OCI-LY1 (cell line): ENCODE data around the gene KRTAP5-3.

ENCODE experiments used
- H2AFZ ChIP-seq: fragments of 200-600 bp; sonication (generic), shearing (Covaris generic); 2 replicates; pipeline ENCODE4 v1.6.0; 2014; ENCODE audit warnings: antibody characterized with exemption, mild to moderate bottlenecking, low read length
- H3F3A ChIP-seq: fragments of 200-600 bp; sonication (generic), shearing (Covaris generic); 2 replicates; pipeline ENCODE4 v1.6.0; 2014; ENCODE audit warnings: mild to moderate bottlenecking, antibody characterized with exemption, low read length, moderate library complexity; ENCODE audit not compliant: insufficient read depth
- H3K27ac ChIP-seq: fragments of 200-600 bp; sonication (generic); 2 replicates; pipeline ENCODE4 v1.5.1; 2014; ENCODE audit warnings: low read length, mixed run types, mild to moderate bottlenecking, low read depth; ENCODE audit not compliant: poor library complexity, severe bottlenecking
- H3K27me3 ChIP-seq: fragments of 200-600 bp; sonication (generic); 2 replicates; pipeline ENCODE4 v1.6.0; 2014; ENCODE audit warnings: antibody characterized with exemption, mild to moderate bottlenecking, low read length, moderate library complexity; ENCODE audit not compliant: insufficient read depth
- H3K36me3 ChIP-seq: fragments of 200-600 bp; sonication (generic); 2 replicates; pipeline ENCODE4 v1.6.1; 2014; ENCODE audit warnings: mild to moderate bottlenecking, antibody characterized with exemption, low read length, moderate library complexity, mixed read lengths; ENCODE audit not compliant: insufficient read depth
- H3K4me1 ChIP-seq: fragments of 200-600 bp; sonication (generic); 2 replicates; pipeline ENCODE4 v1.5.1; 2014; ENCODE audit warnings: mild to moderate bottlenecking, low read length, moderate library complexity; ENCODE audit not compliant: insufficient read depth, severe bottlenecking
- H3K4me2 ChIP-seq: fragments of 200-600 bp; sonication (generic), shearing (Covaris generic); 2 replicates; pipeline ENCODE4 v1.6.1; 2014; ENCODE audit warnings: low read length
- H3K4me3 ChIP-seq: fragments of 200-600 bp; sonication (generic); 2 replicates; pipeline ENCODE4 v1.5.1; 2014; ENCODE audit warnings: low read length, low read depth, mild to moderate bottlenecking, mixed read lengths; ENCODE audit not compliant: poor library complexity, severe bottlenecking
- H3K79me2 ChIP-seq: fragments of 200-600 bp; shearing (Covaris generic); 2 replicates; pipeline ENCODE4 v1.6.1; 2016; ENCODE audit warnings: mixed run types, low read length, mixed read lengths; ENCODE audit not compliant: insufficient read depth
- H3K9ac ChIP-seq: fragments of 200-600 bp; sonication (generic), shearing (Covaris generic); 2 replicates; pipeline ENCODE4 v1.6.1; 2014; ENCODE audit warnings: mild to moderate bottlenecking, low read length, mixed read lengths
- H3K9me2 ChIP-seq: fragments of 200-600 bp; sonication (generic), shearing (Covaris generic); 2 replicates; pipeline ENCODE4 v1.6.1; 2014; ENCODE audit warnings: low read depth, mild to moderate bottlenecking, low read length, mixed read lengths
- H3K9me3 ChIP-seq: fragments of 200-600 bp; shearing (Covaris generic); 2 replicates; pipeline ENCODE4 v1.6.1; 2014; ENCODE audit warnings: low read length, mixed read lengths
- H4K20me1 ChIP-seq: fragments of 200-600 bp; sonication (generic), shearing (Covaris generic); 2 replicates; pipeline ENCODE4 v1.6.0; 2016; ENCODE audit warnings: mild to moderate bottlenecking, low read length; ENCODE audit not compliant: insufficient read depth
- CTCF ChIP-seq: fragments of 200-600 bp; sonication (generic), shearing (Covaris generic); IDR thresholded peaks from 2 replicates; pipeline ENCODE4 v1.5.1; 2017; ENCODE audit warnings: mild to moderate bottlenecking, antibody characterized with exemption, low read length, moderate library complexity, mixed read lengths
- EZH2 ChIP-seq: fragments of 200-600 bp; sonication (generic), shearing (Covaris generic); IDR thresholded peaks from 2 replicates; pipeline ENCODE4 v1.8.0; 2017; ENCODE audit warnings: borderline replicate concordance, mixed run types, mild to moderate bottlenecking, antibody characterized with exemption, low read length, moderate library complexity, mixed read lengths

KRTAP5-3 gene

GRCh38 chr11:1562469-1563148 lies 45.7 kb downstream of the KRTAP5-3 start:
- Histone ChIP-seq H3K9ac (no peak overlapping the region), H3K9me3 (no peaks in the 10 kb centered on the region), H3K27me3 (peaks cover 17% of the 10 kb centered on the region; the same call in 1 of the 2 replicates), H3K4me2 (no peak overlapping the region), H2AFZ (no peak overlapping the region), H3K4me1 (no peaks in the 10 kb centered on the region), H3K9me2 (no peaks in the 10 kb centered on the region), H3K4me3 (no peak overlapping the region), H3F3A (no peaks in the 10 kb centered on the region), H3K79me2 (no peaks in the 10 kb centered on the region), H3K27ac (no peak overlapping the region), H3K36me3 (no peaks in the 10 kb centered on the region), H4K20me1 (no peaks in the 10 kb centered on the region)
- TF ChIP-seq EZH2 = no peak
- TF ChIP-seq CTCF = no peak

GRCh38 chr11:1561955-1562354 lies 46.3 kb downstream of the KRTAP5-3 start:
- no peaks in the 10 kb centered on the region for H3K9me3 ChIP-seq
- no peaks in the 10 kb centered on the region for H4K20me1 ChIP-seq

GRCh38 chr11:1561266-1561665 lies 47.0 kb downstream of the KRTAP5-3 start:
- H3K27ac ChIP-seq = no peak overlapping the region
- no peaks in the 10 kb centered on the region for H3K9me3 ChIP-seq
- H3K9me2 ChIP-seq = no peaks in the 10 kb centered on the region
- H3K4me3 ChIP-seq = no peak overlapping the region
- no peak overlapping the region for H3K9ac ChIP-seq
- H3K4me2 ChIP-seq = no peak overlapping the region
- TF ChIP-seq CTCF (no peak), EZH2 (no peak)
- no peak overlapping the region for H2AFZ ChIP-seq
- H3K4me1 ChIP-seq = no peaks in the 10 kb centered on the region
- H3K27me3 ChIP-seq = peaks cover 11% of the 10 kb centered on the region; the same call in 1 of the 2 replicates
- no peaks in the 10 kb centered on the region for H4K20me1 ChIP-seq
- H3K36me3 ChIP-seq = no peaks in the 10 kb centered on the region
- no peaks in the 10 kb centered on the region for H3K79me2 ChIP-seq
- H3F3A ChIP-seq = no peaks in the 10 kb centered on the region

More at GRCh38 chr11:1561955-1562354, 46.3 kb downstream of the KRTAP5-3 start:
- H3K9me2 ChIP-seq = no peaks in the 10 kb centered on the region
- H3K79me2 ChIP-seq = no peaks in the 10 kb centered on the region
- H2AFZ ChIP-seq = no peak overlapping the region
- no peaks in the 10 kb centered on the region for H3K36me3 ChIP-seq
- H3K4me2 ChIP-seq = no peak overlapping the region
- no peak overlapping the region for H3K27ac ChIP-seq
- no peak overlapping the region for H3K9ac ChIP-seq
- H3F3A ChIP-seq = no peaks in the 10 kb centered on the region
- no peak for TF ChIP-seq CTCF
- TF ChIP-seq EZH2 = no peak
- peaks cover 17% of the 10 kb centered on the region; the same call in 1 of the 2 replicates for H3K27me3 ChIP-seq
- H3K4me1 ChIP-seq = no peaks in the 10 kb centered on the region
- no peak overlapping the region for H3K4me3 ChIP-seq
